Rectal smooth muscle tissue (tissue), 1 donor: ENCODE data around the gene SRCAP.

ENCODE experiments used
- H3K27ac ChIP-seq: one replicate; pipeline ENCODE4 v1.7.0; 2013; ENCODE audit warnings: low read depth, low read length, inconsistent platforms
- H3K27me3 ChIP-seq: one replicate; pipeline ENCODE4 v1.7.0; 2013; ENCODE audit warnings: low read length; ENCODE audit not compliant: control insufficient read depth, insufficient read depth
- H3K36me3 ChIP-seq: one replicate; pipeline ENCODE4 v1.7.0; 2013; ENCODE audit warnings: low read length; ENCODE audit not compliant: control insufficient read depth, insufficient read depth
- H3K4me1 ChIP-seq: one replicate; pipeline ENCODE4 v1.7.0; 2013; ENCODE audit warnings: low read length; ENCODE audit not compliant: control insufficient read depth, insufficient read depth
- H3K4me3 ChIP-seq: one replicate; pipeline ENCODE4 v1.7.0; 2013; ENCODE audit warnings: low read length
- H3K9ac ChIP-seq: one replicate; pipeline ENCODE4 v1.7.0; 2013; ENCODE audit warnings: low read length

The SRCAP gene

GRCh38 chr16:30771726-30772125 is 72.8 kb downstream of the SRCAP start:
- Histone ChIP-seq H3K27me3 (no peaks in the 10 kb centered on the region), H3K27ac (no peak overlapping the region), H3K36me3 (peaks cover 52% of the 10 kb centered on the region), H3K4me3 (no peak overlapping the region), H3K4me1 (peaks cover 4% of the 10 kb centered on the region), H3K9ac (no peak overlapping the region)

GRCh38 chr16:30773826-30774225 is 74.9 kb downstream of the SRCAP start:
- Histone ChIP-seq H3K27me3 (no peaks in the 10 kb centered on the region), H3K4me1 (peaks cover 4% of the 10 kb centered on the region), H3K36me3 (peaks cover 35% of the 10 kb centered on the region), H3K4me3 (no peak overlapping the region), H3K9ac (no peak overlapping the region), H3K27ac (no peak overlapping the region)

- H3K9ac ChIP-seq: no peak overlapping the region
- peak overlapping the region; percentile 93 for H3K4me3 ChIP-seq
- peak overlapping the region; percentile 79 for H3K27ac ChIP-seq
- H3K36me3 ChIP-seq: peaks cover 27% of the 10 kb centered on the region
- no peaks in the 10 kb centered on the region for H3K27me3 ChIP-seq
- H3K4me1 ChIP-seq: peaks cover 4% of the 10 kb centered on the region
Observed at GRCh38 chr16:30774367-30775130, 75.6 kb downstream of the SRCAP start.

GRCh38 chr16:30775131-30775391 is 76.1 kb downstream of the SRCAP start:
- Histone ChIP-seq H3K36me3 (peaks cover 27% of the 10 kb centered on the region), H3K4me3 (peak overlapping the region; percentile 93), H3K9ac (peak overlapping the region; percentile 2), H3K4me1 (peaks cover 4% of the 10 kb centered on the region), H3K27ac (peak overlapping the region; percentile 79), H3K27me3 (no peaks in the 10 kb centered on the region)

GRCh38 chr16:30775392-30776188 is 76.6 kb downstream of the SRCAP start:
- Histone ChIP-seq H3K9ac (peak overlapping the region; percentile 8), H3K4me3 (peak overlapping the region; percentile 93), H3K27me3 (no peaks in the 10 kb centered on the region), H3K27ac (peak overlapping the region; percentile 79), H3K4me1 (peaks cover 4% of the 10 kb centered on the region), H3K36me3 (peaks cover 23% of the 10 kb centered on the region)

- peaks cover 12% of the 10 kb centered on the region for H3K36me3 ChIP-seq
- H3K27me3 ChIP-seq: no peaks in the 10 kb centered on the region
- H3K4me1 ChIP-seq: peaks cover 4% of the 10 kb centered on the region
- H3K9ac ChIP-seq: no peak overlapping the region
- H3K27ac ChIP-seq: no peak overlapping the region
- H3K4me3 ChIP-seq: no peak overlapping the region
Observed at GRCh38 chr16:30777591-30778297, 78.8 kb downstream of the SRCAP start.

- H3K27ac ChIP-seq: no peak overlapping the region
- H3K4me3 ChIP-seq: no peak overlapping the region
- H3K4me1 ChIP-seq: peaks cover 4% of the 10 kb centered on the region
- no peaks in the 10 kb centered on the region for H3K27me3 ChIP-seq
- peaks cover 17% of the 10 kb centered on the region for H3K36me3 ChIP-seq
- no peak overlapping the region for H3K9ac ChIP-seq
Observed at GRCh38 chr16:30778549-30779244, 79.7 kb downstream of the SRCAP start.

GRCh38 chr16:30779596-30779995 is 80.6 kb downstream of the SRCAP start:
- Histone ChIP-seq H3K27ac (no peak overlapping the region), H3K36me3 (peaks cover 14% of the 10 kb centered on the region), H3K4me1 (peaks cover 4% of the 10 kb centered on the region)

GRCh38 chr16:30780021-30780420 is 81.0 kb downstream of the SRCAP start:
- H3K27me3 ChIP-seq: no peaks in the 10 kb centered on the region
- H3K36me3 ChIP-seq: peaks cover 14% of the 10 kb centered on the region
- H3K4me3 ChIP-seq: no peak overlapping the region
- H3K4me1 ChIP-seq: peaks cover under 1% of the 10 kb centered on the region
- H3K9ac ChIP-seq: no peak overlapping the region
- H3K27ac ChIP-seq: no peak overlapping the region

More at GRCh38 chr16:30779596-30779995, 80.6 kb downstream of the SRCAP start:
- Histone ChIP-seq H3K27me3 (no peaks in the 10 kb centered on the region), H3K9ac (no peak overlapping the region), H3K4me3 (no peak overlapping the region)

- no peaks in the 10 kb centered on the region for H3K4me1 ChIP-seq
- H3K27me3 ChIP-seq: no peaks in the 10 kb centered on the region
- no peak overlapping the region for H3K4me3 ChIP-seq
- H3K9ac ChIP-seq: no peak overlapping the region
- H3K36me3 ChIP-seq: peaks cover 14% of the 10 kb centered on the region
- no peak overlapping the region for H3K27ac ChIP-seq
Observed at GRCh38 chr16:30780549-30780948, 81.6 kb downstream of the SRCAP start.

GRCh38 chr16:30782486-30783279 is 83.7 kb downstream of the SRCAP start:
- no peak overlapping the region for H3K9ac ChIP-seq
- H3K36me3 ChIP-seq: peaks cover 14% of the 10 kb centered on the region
- H3K27ac ChIP-seq: no peak overlapping the region
- H3K4me1 ChIP-seq: peaks cover 6% of the 10 kb centered on the region
- H3K4me3 ChIP-seq: no peak overlapping the region
- no peaks in the 10 kb centered on the region for H3K27me3 ChIP-seq
